ENCODE results near the gene WNK1.
"Not testable (repeated sequence)": the region's sequence is repeated elsewhere in the genome, so short reads cannot be mapped to it uniquely, and the experiment has no call there.

WNK1 gene

DNA sequence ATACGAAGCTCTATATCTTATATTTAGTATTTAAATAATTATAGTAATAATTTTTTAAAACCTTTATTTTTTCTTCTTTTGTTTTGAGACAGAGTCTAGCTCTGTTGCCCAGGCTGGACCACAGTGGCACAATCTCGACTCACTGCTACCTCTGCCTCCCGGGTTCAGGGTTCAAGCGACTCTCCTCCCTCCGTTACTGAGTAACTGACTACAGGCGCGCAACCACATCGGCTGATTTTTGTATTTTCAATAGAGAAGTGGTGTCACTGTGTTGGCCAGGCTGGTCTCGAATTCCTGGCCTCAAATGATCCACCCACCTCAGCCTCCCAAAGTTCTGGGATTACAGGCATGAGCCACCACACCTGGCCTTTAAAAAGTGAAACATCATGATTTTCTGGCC, 13.0 kb upstream of the WNK1 start:
- intact Hi-C loops (cut with DNase I) = no loop called here

DNA sequence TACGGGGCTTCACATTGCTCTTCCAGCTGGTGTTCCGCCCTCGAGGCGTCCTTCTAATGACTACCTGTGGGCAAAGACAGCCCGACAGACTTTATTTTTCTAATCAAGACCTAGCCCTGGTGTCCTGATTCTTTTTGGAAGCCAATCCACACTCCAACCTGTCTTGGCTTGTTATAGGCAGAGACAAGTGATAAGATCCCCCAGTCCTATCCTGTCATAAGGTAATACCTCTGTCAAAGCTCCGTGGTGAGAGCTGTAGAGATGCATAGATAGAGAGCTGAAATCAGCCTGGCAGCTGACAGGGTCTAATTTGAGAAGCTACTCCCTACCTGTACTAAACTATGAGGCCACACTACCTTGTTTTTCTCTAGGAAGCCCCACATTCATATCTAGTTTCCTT, 11.5 kb upstream of the WNK1 start:
- no peak for DNase-seq
- intact Hi-C loops (cut with DNase I) = no loop called here

More for the DNA sequence above, 13.0 kb upstream of the WNK1 start:
- no peak for DNase-seq

DNA sequence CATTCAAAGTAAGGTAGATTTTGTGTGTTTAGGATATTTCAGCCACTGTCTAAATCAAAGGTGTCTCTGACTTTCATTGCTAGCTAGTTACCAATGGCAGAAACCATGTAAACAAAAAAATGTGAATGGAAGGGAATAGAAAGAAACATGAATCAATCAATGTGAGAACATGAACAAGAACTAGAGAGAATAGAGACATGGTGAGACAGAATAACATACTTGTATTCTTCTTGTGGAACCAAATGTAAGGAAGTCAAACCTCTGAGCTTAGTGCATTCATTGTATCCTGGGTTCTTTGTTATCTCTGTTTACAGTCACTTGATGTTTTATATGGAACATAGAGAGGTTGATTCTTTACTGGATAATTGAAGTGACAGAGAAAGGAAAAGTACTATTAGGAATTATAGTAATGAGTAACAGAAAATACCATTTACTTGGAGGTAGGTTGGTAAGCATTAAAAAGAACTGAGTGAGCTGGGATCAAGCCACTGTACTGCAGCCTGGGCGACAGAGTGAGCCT, 2.6 kb upstream of the WNK1 start:
- intact Hi-C loops (cut with DNase I) = loop anchor here (2.0 to 5.0 kb wide), 4 partner anchors 62 to 842 kb away; partner anchors contain the start of gene FBXL14
- no peak for DNase-seq

DNA sequence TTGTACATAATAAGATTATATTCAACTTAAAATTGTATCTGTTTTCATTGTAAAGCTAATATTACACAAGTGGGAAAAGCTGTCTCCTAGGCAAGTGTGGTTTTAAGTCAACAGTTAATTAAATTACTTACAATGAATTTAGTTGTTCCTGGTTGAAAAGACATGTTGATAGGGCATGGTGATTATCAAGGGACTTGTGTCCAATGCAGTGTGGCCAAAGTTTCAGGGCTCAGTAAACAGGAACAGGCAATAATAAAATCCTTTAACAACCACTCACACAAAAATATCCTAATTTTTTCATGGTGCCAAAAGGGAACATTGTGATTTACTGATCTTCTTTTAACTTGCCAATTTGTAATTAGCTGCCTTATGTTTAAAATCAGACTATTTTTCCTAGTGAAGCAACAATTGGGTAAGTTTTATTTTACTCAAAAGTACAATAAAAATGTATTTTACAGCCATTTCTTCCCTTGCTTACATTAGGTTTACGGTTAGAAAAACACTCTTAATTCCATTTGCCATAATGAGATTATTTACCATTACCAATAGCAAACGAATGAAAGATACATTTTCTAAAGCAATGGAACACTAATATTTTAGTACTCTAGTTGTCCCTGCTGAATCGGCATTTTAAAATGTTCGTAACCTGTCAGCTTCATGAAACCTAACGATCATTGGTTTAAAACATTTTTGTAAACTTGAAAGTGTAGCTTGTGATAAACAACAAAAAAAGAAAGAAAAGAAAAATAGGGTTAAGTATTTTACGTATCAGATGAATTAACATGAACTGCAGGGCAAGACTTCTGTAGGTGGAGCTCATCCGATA, 1.8 kb upstream of the WNK1 start:
- intact Hi-C loops (cut with DNase I) = loop anchor here (1.0 to 5.0 kb wide), 5 partner anchors 62 to 842 kb away; partner anchors contain the start of genes FBXL14 and NINJ2

DNA sequence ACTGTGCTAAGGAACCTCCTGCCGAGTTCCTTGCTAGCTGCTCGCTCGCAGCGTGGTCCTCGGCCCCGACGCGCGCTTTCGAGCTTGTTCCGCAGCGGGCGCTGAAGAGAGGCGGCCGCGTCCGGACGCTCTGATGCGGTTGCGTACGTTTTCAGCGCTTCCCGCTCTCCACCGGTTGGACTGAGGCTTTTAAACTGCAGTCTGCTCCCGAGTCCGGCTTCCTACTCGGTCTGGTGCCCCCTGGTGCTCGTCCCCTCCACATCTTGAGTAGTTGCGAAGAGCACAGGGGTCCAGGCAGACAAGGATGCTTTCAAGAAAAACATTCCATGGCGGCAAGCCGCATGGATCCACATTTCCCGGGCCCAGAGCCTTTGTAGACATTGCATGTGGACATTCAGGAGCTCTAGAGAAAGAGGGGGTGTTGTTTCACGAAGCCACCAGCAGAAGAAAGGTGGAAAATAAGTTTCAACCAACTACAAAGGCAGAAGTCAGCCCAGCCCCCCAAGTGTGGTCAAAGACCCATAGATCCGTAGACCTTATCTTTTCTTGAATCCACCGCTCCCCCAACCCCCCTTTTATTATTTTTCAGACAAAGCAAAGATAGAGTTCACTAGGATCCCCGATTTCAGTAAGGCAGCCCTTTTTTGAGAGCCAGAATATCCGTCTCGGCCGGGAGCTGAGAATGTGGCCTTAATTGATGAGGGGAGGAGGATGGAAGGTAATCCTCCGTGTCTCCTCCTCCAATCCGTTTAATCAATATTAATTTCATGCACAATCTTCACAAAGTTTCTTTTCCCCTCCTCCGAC, 984 bp upstream of the WNK1 start:
- peak; percentile 84 to 99 (median 90) for DNase-seq
- intact Hi-C loops (cut with DNase I) = loop anchor here (1.0 to 5.0 kb wide), 5 partner anchors 61 to 841 kb away; partner anchors contain the start of genes FBXL14 and NINJ2

More for the DNA sequence above, 1.8 kb upstream of the WNK1 start:
- DNase-seq = no peak

DNA sequence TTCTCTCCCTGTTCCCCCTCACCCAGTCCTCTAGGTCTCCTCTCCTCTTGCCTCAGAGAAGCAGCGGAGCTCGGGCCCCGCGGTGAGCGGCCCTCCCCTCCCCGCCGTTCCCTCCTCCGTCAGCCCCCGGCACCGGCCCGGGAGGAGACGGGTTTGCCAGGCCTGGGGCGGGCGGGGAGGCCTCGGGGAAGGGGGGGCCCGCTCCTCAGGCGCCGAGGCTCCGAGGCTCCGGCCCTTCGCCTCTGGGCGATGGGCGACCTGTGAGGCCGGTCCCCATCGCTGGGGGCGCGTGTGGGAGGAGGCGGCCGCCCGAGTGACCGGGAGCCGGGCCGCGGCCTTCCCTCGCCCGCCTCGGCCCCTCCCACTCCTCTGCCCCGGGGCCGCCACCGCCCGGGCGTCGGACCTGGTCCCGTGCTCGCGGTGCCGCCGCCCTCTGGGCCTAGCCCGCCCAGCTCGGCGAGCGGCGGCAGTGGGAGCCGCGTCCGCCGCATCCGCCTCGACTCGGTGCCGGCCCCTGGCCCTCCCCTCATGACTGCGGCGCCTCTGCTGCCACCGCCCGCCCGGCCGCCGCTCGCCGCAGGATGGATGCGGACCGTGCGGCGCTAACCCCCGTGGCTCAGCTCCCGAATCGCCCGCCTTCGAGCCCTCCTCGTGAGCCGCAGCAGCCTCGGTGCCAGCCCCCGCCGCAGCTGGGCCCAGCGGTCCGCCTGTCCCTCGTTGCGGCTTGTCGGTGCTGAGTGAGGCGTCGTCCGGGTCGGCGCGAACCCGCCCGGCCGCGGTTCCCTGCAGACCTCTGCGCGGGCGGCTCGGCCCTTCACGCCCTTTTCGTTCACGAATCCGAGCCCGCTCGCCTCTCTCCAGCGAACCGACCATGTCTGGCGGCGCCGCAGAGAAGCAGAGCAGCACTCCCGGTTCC, 574 bp downstream of the WNK1 start:
- DNase-seq = peak in 8 of 10 donors; percentile 16 to 87 (median 40)
- intact Hi-C loops (cut with DNase I) = loop anchor here (1.0 to 5.0 kb wide), 4 partner anchors 59 to 839 kb away; partner anchors contain the start of genes FBXL14 and RAD52

DNA sequence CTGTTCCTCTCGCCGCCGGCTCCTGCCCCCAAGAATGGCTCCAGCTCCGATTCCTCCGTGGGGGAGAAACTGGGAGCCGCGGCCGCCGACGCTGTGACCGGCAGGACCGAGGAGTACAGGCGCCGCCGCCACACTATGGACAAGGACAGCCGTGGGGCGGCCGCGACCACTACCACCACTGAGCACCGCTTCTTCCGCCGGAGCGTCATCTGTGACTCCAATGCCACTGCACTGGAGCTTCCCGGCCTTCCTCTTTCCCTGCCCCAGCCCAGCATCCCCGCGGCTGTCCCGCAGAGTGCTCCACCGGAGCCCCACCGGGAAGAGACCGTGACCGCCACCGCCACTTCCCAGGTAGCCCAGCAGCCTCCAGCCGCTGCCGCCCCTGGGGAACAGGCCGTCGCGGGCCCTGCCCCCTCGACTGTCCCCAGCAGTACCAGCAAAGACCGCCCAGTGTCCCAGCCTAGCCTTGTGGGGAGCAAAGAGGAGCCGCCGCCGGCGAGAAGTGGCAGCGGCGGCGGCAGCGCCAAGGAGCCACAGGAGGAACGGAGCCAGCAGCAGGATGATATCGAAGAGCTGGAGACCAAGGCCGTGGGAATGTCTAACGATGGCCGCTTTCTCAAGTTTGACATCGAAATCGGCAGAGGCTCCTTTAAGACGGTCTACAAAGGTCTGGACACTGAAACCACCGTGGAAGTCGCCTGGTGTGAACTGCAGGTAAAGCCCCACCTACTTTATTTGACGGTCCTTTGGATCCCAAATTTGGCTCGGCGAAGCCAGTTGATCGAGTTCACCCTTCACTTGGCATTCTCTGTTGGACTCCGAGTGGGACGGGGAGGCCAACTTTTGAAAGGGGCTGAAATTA, 1.5 kb downstream of the WNK1 start:
- intact Hi-C loops (cut with DNase I) = loop anchor here (1.0 to 5.0 kb wide), 4 partner anchors 58 to 838 kb away; partner anchors contain the start of genes FBXL14 and RAD52
- DNase-seq = peak in 7 of 10 donors; percentile 14 to 88 (median 30)

DNA sequence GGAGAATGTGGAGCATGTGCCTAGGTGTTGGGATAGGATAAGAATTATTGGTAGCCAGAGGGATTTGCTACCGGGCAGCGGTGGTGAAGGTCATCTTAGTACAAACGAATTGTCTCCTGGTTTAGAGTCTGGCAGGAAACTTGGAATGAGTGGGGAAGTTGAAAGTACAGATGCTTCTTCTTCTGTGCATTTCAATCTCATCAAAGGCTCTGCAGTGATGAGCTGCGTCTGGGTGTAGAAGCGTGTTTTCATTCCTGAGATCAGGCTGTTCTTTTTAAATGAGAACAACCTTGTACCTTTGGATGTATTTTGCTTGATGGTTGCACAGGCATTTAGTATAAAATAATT, 2.1 kb downstream of the WNK1 start:
- no peak for DNase-seq
- intact Hi-C loops (cut with DNase I) = loop anchor here (5.0 kb wide), 3 partner anchors 58 to 838 kb away; partner anchors contain the start of gene FBXL14

DNA sequence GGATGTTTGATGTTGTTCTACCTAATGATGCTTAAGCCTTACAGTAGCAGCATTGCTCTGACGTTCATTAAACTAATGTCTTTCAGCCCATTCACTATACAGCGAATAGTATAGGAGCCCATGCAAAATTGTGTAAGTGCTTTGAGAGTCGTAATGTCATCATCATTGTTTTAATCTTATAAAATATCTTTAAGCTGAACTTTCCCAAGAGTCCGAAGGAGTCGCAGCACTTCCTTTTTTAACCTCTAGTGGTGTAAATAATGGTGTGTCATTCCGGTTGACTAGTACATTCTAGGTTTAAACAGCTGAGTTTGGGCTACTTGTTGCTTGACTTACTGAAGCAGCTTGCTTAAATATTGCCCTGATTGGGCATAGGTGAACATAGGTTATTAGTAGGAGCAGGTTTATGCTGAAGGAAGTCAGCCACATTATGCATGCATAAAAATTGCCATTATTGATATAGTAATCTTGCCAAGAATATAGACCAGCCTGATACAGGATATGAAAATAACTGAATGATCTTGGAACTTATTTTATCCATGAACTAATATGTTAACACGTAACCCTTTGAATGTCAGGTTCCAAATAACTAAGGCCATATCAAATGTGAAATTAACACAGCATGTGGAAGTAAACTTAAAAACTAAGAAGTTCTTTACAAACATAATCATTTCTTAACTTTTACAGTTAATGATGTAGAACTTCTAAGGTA, 2.6 kb downstream of the WNK1 start:
- intact Hi-C loops (cut with DNase I) = loop anchor here (5.0 kb wide), 3 partner anchors 57 to 837 kb away; partner anchors contain the start of gene FBXL14
- no peak for DNase-seq

DNA sequence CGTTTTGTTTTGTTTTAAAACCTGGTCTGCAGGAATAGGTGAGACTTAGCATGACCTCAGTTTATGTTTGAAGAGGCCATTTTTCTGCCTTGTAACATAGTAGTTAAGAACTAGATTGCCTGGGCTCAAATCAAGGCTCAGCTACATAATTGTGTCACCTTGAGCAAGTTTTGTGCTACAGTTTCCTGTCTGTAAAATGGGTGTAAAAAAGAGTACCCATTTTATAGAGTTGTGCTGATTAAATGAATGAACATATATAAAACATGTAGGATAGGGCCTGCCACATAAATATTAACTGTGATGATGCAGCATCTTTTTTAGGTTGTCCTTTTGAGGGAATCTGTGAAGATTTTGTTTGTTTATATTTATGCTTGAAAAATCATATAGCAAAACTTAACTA, 7.2 kb downstream of the WNK1 start:
- intact Hi-C loops (cut with DNase I) = no loop called here

DNA sequence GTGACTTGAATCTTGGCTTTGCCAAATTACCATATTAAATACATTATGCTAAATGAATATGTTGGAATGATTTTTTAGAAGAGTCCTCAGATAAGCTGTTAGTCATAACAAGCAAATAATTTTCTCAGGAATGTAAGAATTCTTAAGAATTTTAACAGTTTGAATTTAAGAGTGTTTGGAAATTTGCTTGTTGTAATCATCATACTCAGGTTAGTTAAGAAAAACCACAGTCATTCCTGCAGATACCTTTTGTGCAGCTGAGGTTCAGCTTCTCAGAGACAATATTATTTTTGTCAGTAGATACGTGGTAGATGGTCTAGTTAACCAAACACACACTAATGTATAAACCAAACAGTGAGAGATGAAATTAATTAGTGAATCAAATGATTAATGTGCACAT, 8.9 kb downstream of the WNK1 start:
- DNase-seq = no peak
- intact Hi-C loops (cut with DNase I) = no loop called here

More for the DNA sequence above, 7.2 kb downstream of the WNK1 start:
- DNase-seq = no peak

DNA sequence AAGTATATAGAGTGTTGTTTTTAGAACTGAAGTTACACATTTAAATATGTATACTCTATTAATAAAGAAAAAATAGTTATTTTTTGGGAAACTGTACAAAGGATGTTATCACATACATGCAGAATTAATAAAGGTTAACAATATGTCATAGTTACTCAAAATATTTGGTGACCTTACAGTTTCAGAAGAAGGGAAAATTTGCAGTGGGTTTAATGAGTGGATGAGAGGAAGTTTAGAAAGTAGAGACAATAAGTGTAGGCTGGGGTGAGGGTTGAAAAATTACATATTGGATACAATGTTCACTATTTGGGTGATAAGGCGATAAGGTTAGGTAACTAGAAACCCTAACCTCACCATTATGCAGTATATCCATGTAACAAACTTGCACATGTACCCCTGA, 13.5 kb downstream of the WNK1 start:
- intact Hi-C loops (cut with DNase I) = no loop called here
- DNase-seq = no peak

DNA sequence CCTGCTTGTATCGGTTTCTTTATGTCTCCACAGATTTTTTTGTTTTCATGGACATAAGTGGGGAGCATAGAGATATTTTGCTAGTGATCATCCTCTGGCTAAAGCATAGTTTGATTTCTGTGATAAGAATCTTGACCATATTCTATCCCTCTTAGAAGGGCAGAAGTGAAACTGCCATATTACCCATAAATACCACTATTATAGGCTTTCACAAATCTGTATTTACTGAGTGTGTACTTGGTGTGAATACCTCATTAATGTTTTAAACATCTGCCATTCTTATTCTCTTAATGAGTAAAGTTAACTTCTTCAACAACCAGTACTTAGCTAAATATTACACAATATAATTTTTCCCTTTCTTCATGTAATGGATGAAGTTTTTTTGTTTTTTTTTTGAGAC, 16.1 kb downstream of the WNK1 start:
- no peak for DNase-seq
- intact Hi-C loops (cut with DNase I) = no loop called here

DNA sequence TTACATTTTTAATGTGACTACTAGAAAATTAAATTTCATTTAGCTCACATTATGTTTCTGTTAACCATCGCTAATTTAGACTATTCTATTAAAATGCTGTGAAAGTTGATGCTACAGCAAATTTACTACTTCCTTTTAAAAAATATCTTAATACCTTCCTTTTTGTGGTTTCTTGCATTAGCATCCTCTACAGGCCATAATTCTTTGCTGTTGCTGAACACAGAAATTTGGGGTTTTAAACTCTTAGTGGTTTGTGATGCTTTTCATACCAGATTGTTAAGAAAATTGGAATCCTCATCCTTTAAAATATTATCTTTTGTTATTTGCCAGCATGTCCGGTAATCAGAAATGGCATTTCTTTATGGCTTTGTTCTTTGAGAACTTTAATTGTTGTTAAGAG, 18.1 kb downstream of the WNK1 start:
- no peak for DNase-seq
- intact Hi-C loops (cut with DNase I) = no loop called here

DNA sequence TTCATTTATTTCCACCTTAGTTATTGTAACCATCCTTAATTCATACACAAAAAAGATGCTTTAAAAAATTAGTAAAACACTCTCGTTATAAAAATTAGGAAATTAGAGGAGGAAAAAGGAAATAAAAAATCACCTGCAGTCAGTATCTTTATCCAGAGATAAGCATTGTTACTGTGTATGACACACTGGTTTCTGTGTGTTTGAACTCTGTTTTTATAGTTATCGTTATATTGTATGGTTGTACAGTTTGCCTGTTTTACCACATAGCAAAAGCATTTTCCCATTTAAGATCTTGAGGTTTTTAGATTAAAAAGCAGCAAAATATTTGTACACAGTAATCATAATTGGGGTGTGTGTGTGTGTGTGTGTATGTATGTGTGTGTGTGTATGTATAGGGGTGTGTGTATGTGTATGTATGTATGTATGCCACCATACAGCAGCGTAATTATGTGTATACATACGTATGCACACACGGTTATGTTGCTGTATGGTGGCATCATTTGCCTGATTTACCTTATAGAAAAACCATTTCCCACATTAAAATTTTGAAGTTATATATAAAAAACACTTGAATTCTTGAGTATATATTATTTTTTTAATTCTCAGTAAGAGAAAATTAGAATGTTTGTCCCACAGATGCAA, 19.8 kb downstream of the WNK1 start:
- DNase-seq = no peak
- intact Hi-C loops (cut with DNase I) = no loop called here

DNA sequence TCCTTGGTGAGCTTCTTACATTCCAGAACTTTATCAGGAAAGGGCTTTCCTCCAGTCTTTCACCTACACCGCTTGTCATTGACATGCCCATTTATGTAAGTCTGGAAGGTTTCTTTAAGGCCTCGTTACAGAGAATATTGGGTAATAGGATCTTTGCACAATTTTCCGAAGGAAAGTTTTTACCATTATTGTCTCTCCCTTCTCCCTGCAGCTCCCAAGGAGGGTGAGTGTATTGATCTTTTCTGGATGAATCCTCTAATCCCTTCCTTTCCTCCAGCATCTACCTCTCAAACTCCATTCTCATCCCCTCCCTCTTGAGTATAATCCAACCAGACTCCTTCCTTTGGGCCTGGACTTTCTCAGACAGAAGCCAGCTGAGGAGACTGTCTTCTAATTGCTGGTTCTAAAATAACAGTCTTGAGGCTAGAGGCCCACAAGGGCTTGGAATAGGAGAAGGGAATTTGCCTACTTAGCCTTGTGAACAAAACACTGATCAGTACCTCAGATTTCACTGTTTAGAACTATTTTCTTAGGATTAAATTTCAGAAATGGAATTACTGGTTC, 21.8 kb downstream of the WNK1 start:
- intact Hi-C loops (cut with DNase I) = no loop called here
- DNase-seq = no peak

DNA sequence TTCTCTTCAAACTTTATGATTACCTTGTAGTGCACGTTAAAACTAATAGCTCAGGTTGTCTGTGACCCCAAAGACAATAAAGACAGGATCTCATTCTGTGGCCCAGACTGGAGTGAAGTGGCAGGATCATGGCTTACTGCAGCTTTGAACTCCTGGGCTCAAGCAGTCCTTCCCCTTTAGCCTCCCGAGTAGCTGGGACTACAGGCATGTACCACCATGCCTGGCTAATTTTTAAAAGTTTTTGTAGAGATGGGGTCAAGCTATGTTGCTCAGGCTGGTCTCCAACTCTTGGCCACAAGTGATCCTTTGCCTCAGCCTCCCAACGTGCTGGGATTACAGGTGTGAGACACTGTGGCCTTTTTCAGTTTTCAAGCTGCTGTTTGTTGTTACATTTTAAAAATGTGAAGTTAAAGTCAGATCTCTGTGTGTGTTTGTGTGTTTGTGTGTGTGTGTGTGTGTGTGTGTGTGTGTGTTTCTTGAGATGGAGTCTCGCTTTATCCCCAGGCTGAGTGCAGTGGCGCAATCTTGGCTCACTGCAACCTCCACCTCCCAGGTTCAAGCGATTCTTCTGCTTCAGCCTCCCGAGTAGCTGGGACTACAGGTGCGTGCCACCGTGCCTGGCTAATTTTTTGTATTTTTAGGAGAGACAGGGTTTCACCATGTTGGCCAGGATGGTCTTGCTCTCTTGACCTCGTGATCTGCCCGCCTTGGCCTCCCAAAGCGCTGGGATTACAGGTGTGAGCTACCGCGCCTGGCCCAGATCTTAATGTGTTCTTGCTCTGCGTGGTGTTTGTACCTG, 23.8 kb downstream of the WNK1 start:
- intact Hi-C loops (cut with DNase I) = not testable (repeated sequence)

More for the DNA sequence above, 23.8 kb downstream of the WNK1 start:
- not testable (repeated sequence) for DNase-seq

Measured in posterior cingulate gyrus (tissue), 11 donors.